WTC11 (cell line): ENCODE results near the gene TRIM66. TPM values are rescaled to one million over a fixed set of nuclear protein-coding genes. Genes with fewer than 3 reads are reported as not detected.
A peak's percentile ranks its signal among the peaks of the same experiment; 100 is the strongest.

ENCODE experiments used
- ATAC-seq: fragments of 200-7000 bp; cut with Tn5 transposase; 2 replicates; pipeline ENCODE4 v1.10.0; 2021; ENCODE audit warnings: mild to moderate bottlenecking, moderate library complexity
- CTCF ChIA-PET: fragments of 300-600 bp; sonication (Branson Sonifier 250); formaldehyde crosslinking; loops from one replicate; lab custom pipeline; 2021; ENCODE audit warnings: antibody characterized with exemption; lab: Charles Lee
- POLR2A ChIA-PET: fragments of 350-600 bp; sonication (Branson Sonifier 250); formaldehyde crosslinking; loops from one replicate; lab custom pipeline; 2021; ENCODE audit warnings: antibody characterized with exemption; lab: Charles Lee
- DNase-seq: peaks from one replicate; pipeline ENCODE4 v3.0.0; 2021; ENCODE audit warnings: low spot score
- H3K27ac Mint-ChIP-seq: 2 replicates; pipeline ENCODE4 v1.8.0; 2021; ENCODE audit warnings: mixed read lengths
- H3K27me3 Mint-ChIP-seq: 2 replicates; pipeline ENCODE4 v1.8.0; 2021; ENCODE audit warnings: low read depth, mild to moderate bottlenecking, moderate library complexity, mixed read lengths
- H3K36me3 Mint-ChIP-seq: 2 replicates; pipeline ENCODE4 v1.8.0; 2021; ENCODE audit warnings: mixed read lengths
- H3K4me1 Mint-ChIP-seq: 2 replicates; pipeline ENCODE4 v1.8.0; 2022; ENCODE audit warnings: mixed read lengths
- H3K4me3 Mint-ChIP-seq: 2 replicates; pipeline ENCODE4 v1.8.0; 2021; ENCODE audit warnings: mild to moderate bottlenecking, moderate library complexity, mixed read lengths
- H3K9me3 Mint-ChIP-seq: 2 replicates; pipeline ENCODE4 v1.8.0; 2021; ENCODE audit warnings: mixed read lengths
- ATF2 ChIP-seq: sonication (generic); formaldehyde crosslinking; IDR thresholded peaks from 2 replicates; pipeline ENCODE4 v1.8.1; 2022; ENCODE audit warnings: low read depth, missing genetic modification reagents, borderline replicate concordance
- EMX1 ChIP-seq: fragments of 250-450 bp; sonication (Bioruptor Pico); IDR thresholded peaks from 2 replicates; pipeline ENCODE4 v1.8.0; 2021; ENCODE audit warnings: mild to moderate bottlenecking
- ERG ChIP-seq: fragments of 250-450 bp; sonication (Bioruptor Pico); IDR thresholded peaks from 2 replicates; pipeline ENCODE4 v1.8.0; 2021; ENCODE audit warnings: mild to moderate bottlenecking
- ETV6 ChIP-seq: sonication (generic); formaldehyde crosslinking; IDR thresholded peaks from 2 replicates; pipeline ENCODE4 v1.8.1; 2022; ENCODE audit warnings: mild to moderate bottlenecking, missing genetic modification reagents
- FOXK1 ChIP-seq: sonication (generic); formaldehyde crosslinking; IDR thresholded peaks from 2 replicates; pipeline ENCODE4 v1.8.0; 2022; ENCODE audit warnings: mild to moderate bottlenecking, moderate library complexity, missing genetic modification reagents
- FOXP4 ChIP-seq: sonication (generic); formaldehyde crosslinking; IDR thresholded peaks from 2 replicates; pipeline ENCODE4 v1.8.0; 2022; ENCODE audit warnings: mild to moderate bottlenecking, missing genetic modification reagents
- KAT7 ChIP-seq: sonication (generic); formaldehyde crosslinking; IDR thresholded peaks from 2 replicates; pipeline ENCODE4 v1.8.1; 2023; ENCODE audit warnings: missing genetic modification reagents, mild to moderate bottlenecking, borderline replicate concordance
- NFE2L1 ChIP-seq: sonication (generic); formaldehyde crosslinking; IDR thresholded peaks from 2 replicates; pipeline ENCODE4 v1.8.1; 2023; ENCODE audit warnings: missing genetic modification reagents
- ZBTB21 ChIP-seq: sonication (generic); formaldehyde crosslinking; IDR thresholded peaks from 2 replicates; pipeline ENCODE4 v1.8.1; 2023; ENCODE audit warnings: mild to moderate bottlenecking, missing genetic modification reagents, borderline replicate concordance
- ZBTB43 ChIP-seq: sonication (generic); formaldehyde crosslinking; IDR thresholded peaks from 2 replicates; pipeline ENCODE4 v1.8.1; 2023; ENCODE audit warnings: mild to moderate bottlenecking, missing genetic modification reagents
- ZNF138 ChIP-seq: sonication (generic); formaldehyde crosslinking; conservative IDR thresholded peaks from 2 replicates; pipeline ENCODE4 v1.8.1; 2022; ENCODE audit warnings: mild to moderate bottlenecking, moderate library complexity, missing genetic modification reagents
- ZNF263 ChIP-seq: sonication (generic); formaldehyde crosslinking; IDR thresholded peaks from 2 replicates; pipeline ENCODE4 v1.8.1; 2022; ENCODE audit warnings: low read depth, mild to moderate bottlenecking, moderate library complexity, missing genetic modification reagents
- ZNF281 ChIP-seq: sonication (generic); formaldehyde crosslinking; IDR thresholded peaks from 2 replicates; pipeline ENCODE4 v1.8.0; 2023; ENCODE audit warnings: mild to moderate bottlenecking, missing genetic modification reagents
- ZNF317 ChIP-seq: sonication (generic); formaldehyde crosslinking; IDR thresholded peaks from 2 replicates; pipeline ENCODE4 v1.8.1; 2023; ENCODE audit warnings: low read depth, mild to moderate bottlenecking, moderate library complexity, missing genetic modification reagents, borderline replicate concordance
- ZNF671 ChIP-seq: fragments of 250-450 bp; sonication (Bioruptor Pico); IDR thresholded peaks from 2 replicates; pipeline ENCODE4 v1.8.0; 2021; ENCODE audit warnings: mild to moderate bottlenecking
- total RNA-seq: library from RNA; stranded (reverse); gene quantifications from 3 replicates; pipeline ENCODE4 v1.2.3, GENCODE V29; 2021

TRIM66 gene
- total RNA-seq, 1 experiment from 2014 or later, result 5.6 TPM

GRCh38 chr11:8720868-8721608, 38.6 kb upstream of the TRIM66 start:
- peak; percentile 58 for ATAC-seq
- Mint-ChIP-seq H3K27ac (peak overlapping the region; percentile 78; the same call in 1 of the 2 replicates), H3K27me3 (no peaks in the 10 kb centered on the region), H3K4me3 (no peak overlapping the region), H3K4me1 (peaks cover 57% of the 10 kb centered on the region), H3K36me3 (peaks cover 11% of the 10 kb centered on the region; the same call in 1 of the 2 replicates), H3K9me3 (no peaks in the 10 kb centered on the region)
- DNase-seq, result no peak
- POLR2A ChIA-PET, result interaction anchor here (0.6 to 1.2 kb wide), 2 partner anchors 9 to 266 kb away, joined by 4 to 6 read pairs; no protein-coding TSS in a partner anchor
- CTCF ChIA-PET, result interaction anchor here (0.6 to 1.9 kb wide), 3 partner anchors 10 to 239 kb away, joined by 3 to 6 read pairs (median 3); no protein-coding TSS in a partner anchor
- TF ChIP-seq ZNF263 (CRISPR knock-in tag) (peak; percentile 72; the same call in 1 of the 2 replicates), KAT7 (CRISPR knock-in tag) (no peak), FOXK1 (CRISPR knock-in tag) (no peak), ZNF317 (no peak)

- TF ChIP-seq FOXP4 (CRISPR knock-in tag), result no peak
- TF ChIP-seq ZNF281, result no peak
- TF ChIP-seq ZNF138 (CRISPR knock-in tag), result no peak
- TF ChIP-seq ATF2 (CRISPR knock-in tag), result no peak
- TF ChIP-seq ETV6 (CRISPR knock-in tag), result no peak
- TF ChIP-seq, all 79 proteins: peak for 0
- ChIA-PET CTCF (interaction anchor here (1.0 to 1.9 kb wide), 2 partner anchors 11 to 239 kb away, joined by 3 to 6 read pairs; no protein-coding TSS in a partner anchor), POLR2A (interaction anchor here (0.6 to 1.2 kb wide), 2 partner anchors 10 to 89 kb away, joined by 3 to 4 read pairs; no protein-coding TSS in a partner anchor)
- H3K27me3 Mint-ChIP-seq, result no peaks in the 10 kb centered on the region
- H3K4me3 Mint-ChIP-seq, result no peak overlapping the region
- DNase-seq, result no peak
- no peak for ATAC-seq
- H3K36me3 Mint-ChIP-seq, result peaks cover 11% of the 10 kb centered on the region; the same call in 1 of the 2 replicates
- no peak overlapping the region; the same call in 1 of the 2 replicates for H3K27ac Mint-ChIP-seq
- H3K9me3 Mint-ChIP-seq, result no peaks in the 10 kb centered on the region
- H3K4me1 Mint-ChIP-seq, result peaks cover 57% of the 10 kb centered on the region
Measured at GRCh38 chr11:8720352-8720751, 37.9 kb upstream of the TRIM66 start.

GRCh38 chr11:8719721-8720120, 37.3 kb upstream of the TRIM66 start:
- POLR2A ChIA-PET, result interaction anchor here (1.2 kb wide), 1 partner anchor 10 kb away, joined by 4 read pairs; no protein-coding TSS in a partner anchor
- no peaks in the 10 kb centered on the region for H3K9me3 Mint-ChIP-seq
- no peak overlapping the region for H3K27ac Mint-ChIP-seq
- no peaks in the 10 kb centered on the region for H3K27me3 Mint-ChIP-seq
- peaks cover 57% of the 10 kb centered on the region for H3K4me1 Mint-ChIP-seq
- no peak overlapping the region for H3K4me3 Mint-ChIP-seq
- TF ChIP-seq ZBTB43 (CRISPR knock-in tag) (no peak), ERG (no peak), ZBTB21 (CRISPR knock-in tag) (no peak), ZNF263 (CRISPR knock-in tag) (no peak), ZNF671 (no peak), NFE2L1 (no peak), ZNF138 (CRISPR knock-in tag) (no peak), EMX1 (CRISPR knock-in tag) (no peak)
- CTCF ChIA-PET, result interaction anchor here (1.1 kb wide), 1 partner anchor 94 kb away, joined by 5 read pairs; no protein-coding TSS in a partner anchor
- ATAC-seq (no peak), DNase-seq (no peak)
- peaks cover 13% of the 10 kb centered on the region for H3K36me3 Mint-ChIP-seq
